Stimulated activated CD8-positive, alpha-beta memory T cell treated with anti-CD3 and anti-CD28 coated beads, Interleukin-12 subunit alpha, Interleukin-12 subunit beta, amount 100 ng/mL, for 24 hours (primary cell): ENCODE data around the gene MYO5B.

Experiments
- DNase-seq: peaks from one replicate; pipeline ENCODE4 v3.0.0-alpha.2; 2020; ENCODE audit errors: extremely low read depth

MYO5B gene

GRCh38 chr18:50013363-50014138 is 181.4 kb downstream of the MYO5B start:
- DNase-seq = no peak

GRCh38 chr18:50011813-50012435 is 183.0 kb downstream of the MYO5B start:
- DNase-seq = no peak

GRCh38 chr18:50009773-50010335 is 185.1 kb downstream of the MYO5B start:
- DNase-seq = no peak

- DNase-seq = no peak
These were observed 186.6 kb downstream of the MYO5B start for GRCh38 chr18:50008306-50008705.

- no peak for DNase-seq
These were observed 188.4 kb downstream of the MYO5B start for GRCh38 chr18:50006470-50007046.

- DNase-seq = no peak
These were observed 190.9 kb downstream of the MYO5B start for GRCh38 chr18:50004013-50004412.

GRCh38 chr18:50002781-50003180 is 192.2 kb downstream of the MYO5B start:
- no peak for DNase-seq

GRCh38 chr18:50000227-50000626 is 194.7 kb downstream of the MYO5B start:
- DNase-seq = no peak

GRCh38 chr18:49999128-49999527 is 195.8 kb downstream of the MYO5B start:
- DNase-seq = no peak

- no peak for DNase-seq
These were observed 197.4 kb downstream of the MYO5B start for GRCh38 chr18:49997558-49997957.

- no peak for DNase-seq
These were observed 200.5 kb downstream of the MYO5B start for GRCh38 chr18:49994410-49994809.

GRCh38 chr18:49993299-49993698 is 201.6 kb downstream of the MYO5B start:
- DNase-seq = no peak

- no peak for DNase-seq
These were observed 206.2 kb downstream of the MYO5B start for GRCh38 chr18:49988733-49989132.

GRCh38 chr18:49988101-49988500 is 206.8 kb downstream of the MYO5B start:
- DNase-seq = no peak

GRCh38 chr18:49985236-49985635 is 209.7 kb downstream of the MYO5B start:
- DNase-seq = no peak

- DNase-seq = no peak
These were observed 214.1 kb downstream of the MYO5B start for GRCh38 chr18:49980896-49981295.

- no peak for DNase-seq
These were observed 218.0 kb downstream of the MYO5B start for GRCh38 chr18:49976795-49977560.

- no peak for DNase-seq
These were observed 218.9 kb downstream of the MYO5B start for GRCh38 chr18:49976001-49976400.

GRCh38 chr18:49974079-49974478 is 220.9 kb downstream of the MYO5B start:
- DNase-seq = no peak

- DNase-seq = no peak
These were observed 221.4 kb downstream of the MYO5B start for GRCh38 chr18:49973592-49973991.

GRCh38 chr18:49972535-49972934 is 222.4 kb downstream of the MYO5B start:
- DNase-seq = no peak

GRCh38 chr18:49971462-49971861 is 223.5 kb downstream of the MYO5B start:
- no peak for DNase-seq
